Measurements from ENCODE around the gene PRR33.
"Not testable (repeated sequence)": the region's sequence is repeated elsewhere in the genome, so short reads cannot be mapped to it uniquely, and the experiment has no call there.

The PRR33 gene

DNA sequence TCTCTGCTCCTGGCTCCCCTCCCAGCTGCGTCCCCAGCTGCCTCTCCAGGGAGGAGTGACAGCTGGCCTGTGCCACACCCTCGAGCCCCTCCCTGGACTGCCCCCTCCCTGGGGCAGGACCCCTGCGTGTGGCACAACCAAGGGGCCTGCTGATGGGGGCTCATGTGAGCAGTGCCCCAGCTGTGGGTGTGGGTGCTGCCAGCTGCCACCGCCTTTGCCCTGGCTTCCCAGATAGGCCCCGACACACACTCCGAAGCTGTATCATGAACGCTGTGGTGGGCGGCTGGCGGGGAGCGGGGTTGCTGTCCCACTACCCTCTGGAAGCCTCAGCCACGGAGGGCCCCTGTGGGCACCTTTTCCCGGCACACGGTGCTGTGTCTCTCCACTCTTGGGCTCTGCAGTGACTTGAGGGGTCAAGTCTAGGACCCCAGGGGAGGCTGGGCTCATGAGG, 15.8 kb downstream of the PRR33 start:
- DNase-seq (ENCODE audit: low spot score): not testable (repeated sequence)

DNA sequence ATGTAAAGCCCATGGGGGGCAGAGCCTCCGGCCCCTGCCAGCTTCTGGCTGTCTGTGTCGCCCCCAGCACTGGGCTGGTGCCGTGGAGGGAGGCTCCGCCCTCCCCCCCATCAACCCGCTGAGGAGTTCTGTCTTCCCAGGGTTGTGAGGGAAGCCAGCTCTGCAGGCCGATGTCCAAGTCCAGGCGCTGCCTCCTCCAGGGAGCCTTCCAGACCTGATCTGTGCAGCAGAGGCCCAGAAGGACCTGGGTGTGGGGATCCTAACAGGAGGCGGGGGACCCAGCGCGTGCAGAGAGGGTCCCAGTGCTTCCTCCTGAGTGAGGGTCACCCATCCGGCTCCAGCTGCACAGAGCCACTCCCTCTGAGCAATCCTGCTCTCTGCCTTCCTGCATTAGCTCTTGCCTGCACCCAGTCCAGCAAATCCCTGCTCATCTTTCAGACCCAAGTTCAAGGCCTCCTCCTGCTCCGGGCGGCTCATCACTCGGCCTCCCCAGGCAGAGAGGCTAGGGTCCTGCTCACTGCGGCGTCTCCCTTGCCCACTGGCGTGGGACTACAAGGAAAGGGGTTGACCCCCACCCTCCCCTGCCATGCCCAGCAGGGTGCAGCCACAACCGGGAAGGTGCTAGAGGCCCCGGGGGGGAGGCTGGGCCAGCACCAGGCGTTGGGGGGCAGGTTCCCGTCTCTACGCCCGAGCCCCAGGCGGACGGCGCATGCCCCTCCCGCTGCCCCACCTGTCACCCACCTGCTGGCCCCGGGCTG, 16.4 kb downstream of the PRR33 start:
- no peak for DNase-seq (ENCODE audit: low spot score)

DNA sequence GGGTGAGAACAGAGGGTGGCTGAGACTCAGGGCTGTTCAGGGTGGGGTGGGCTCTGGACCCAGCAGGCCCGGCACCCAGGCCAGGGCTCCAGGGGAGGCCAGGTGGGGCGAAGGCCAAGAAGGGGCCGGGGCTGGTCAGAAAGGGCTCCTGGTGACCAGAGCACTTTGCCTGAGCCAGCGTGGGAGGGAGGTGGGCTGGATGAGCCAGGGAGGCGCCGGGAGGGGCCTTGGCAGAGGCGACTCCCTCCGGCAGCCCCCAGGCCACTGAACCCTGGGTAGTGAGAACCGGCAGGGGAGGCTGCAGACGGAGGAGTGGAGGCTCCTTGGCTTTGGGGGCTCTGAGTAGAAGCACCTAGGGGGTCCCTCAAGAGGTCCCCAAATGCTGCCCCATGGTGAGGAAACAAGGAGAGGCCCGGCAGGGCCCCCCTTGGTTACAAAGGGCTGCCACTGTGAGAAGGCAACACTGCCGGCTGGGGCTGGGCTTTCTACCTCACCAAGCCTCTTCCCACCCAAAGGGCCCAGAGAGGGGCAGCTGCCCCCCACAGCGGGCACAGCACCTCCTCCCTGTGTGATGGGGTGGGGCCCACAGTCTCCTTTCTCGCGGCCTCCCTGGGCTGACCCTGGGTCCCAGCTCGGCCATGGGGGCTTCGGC, 17.1 kb downstream of the PRR33 start:
- not testable (repeated sequence) for DNase-seq (ENCODE audit: low spot score)

DNA sequence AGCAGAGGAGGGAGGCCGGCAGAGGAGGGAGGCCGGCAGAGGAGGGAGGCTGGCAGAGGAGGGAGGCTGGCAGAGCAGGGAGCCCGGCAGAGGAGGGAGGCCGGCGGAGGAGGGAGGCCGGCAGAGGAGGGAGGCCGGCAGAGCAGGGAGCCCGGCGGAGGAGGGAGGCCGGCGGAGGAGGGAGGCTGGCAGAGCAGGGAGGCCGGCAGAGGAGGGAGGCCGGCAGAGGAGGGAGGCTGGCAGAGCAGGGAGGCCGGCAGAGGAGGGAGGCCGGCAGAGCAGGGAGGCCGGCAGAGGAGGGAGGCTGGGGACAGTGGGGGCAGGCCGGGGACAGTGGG, 17.9 kb downstream of the PRR33 start:
- DNase-seq (ENCODE audit: low spot score): not testable (repeated sequence)

DNA sequence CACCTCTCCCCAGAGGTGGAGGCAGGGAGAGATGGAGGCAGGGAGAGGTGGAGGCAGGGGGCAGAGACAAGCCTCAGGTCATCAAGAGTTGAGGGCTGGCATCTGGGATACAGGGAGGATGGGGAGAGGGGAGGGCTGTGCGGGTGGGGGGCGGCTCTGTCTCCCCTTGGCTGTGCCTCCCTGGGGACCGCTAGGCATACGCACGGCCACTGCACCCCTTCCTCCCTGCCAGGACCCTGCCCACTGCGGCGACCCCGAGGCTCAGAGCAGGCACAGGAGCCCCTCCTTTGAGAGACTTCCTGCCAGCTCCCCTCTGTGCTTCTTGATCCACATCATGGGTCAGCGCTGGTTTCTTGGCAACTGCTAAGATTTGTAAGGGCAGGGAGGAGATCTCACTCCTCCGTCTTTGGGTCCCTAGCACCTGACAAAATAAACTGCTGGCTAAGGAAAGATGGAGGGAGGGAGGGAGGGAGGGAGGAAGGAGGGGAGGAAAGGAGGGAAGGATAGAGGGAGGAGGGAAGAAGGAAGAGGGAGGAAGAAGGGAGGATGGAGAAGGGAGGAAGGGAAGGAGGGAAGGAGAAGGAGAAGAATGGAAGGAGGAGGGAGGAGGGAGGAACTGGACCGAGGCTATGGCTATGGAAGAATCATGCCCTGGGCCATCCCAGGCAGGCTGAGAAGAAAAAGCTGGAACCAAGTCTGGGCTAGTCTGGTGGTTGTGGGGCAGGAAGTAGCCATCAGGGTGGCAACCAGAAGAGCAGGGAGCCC, 18.5 kb downstream of the PRR33 start:
- no peak for DNase-seq (ENCODE audit: low spot score)

DNA sequence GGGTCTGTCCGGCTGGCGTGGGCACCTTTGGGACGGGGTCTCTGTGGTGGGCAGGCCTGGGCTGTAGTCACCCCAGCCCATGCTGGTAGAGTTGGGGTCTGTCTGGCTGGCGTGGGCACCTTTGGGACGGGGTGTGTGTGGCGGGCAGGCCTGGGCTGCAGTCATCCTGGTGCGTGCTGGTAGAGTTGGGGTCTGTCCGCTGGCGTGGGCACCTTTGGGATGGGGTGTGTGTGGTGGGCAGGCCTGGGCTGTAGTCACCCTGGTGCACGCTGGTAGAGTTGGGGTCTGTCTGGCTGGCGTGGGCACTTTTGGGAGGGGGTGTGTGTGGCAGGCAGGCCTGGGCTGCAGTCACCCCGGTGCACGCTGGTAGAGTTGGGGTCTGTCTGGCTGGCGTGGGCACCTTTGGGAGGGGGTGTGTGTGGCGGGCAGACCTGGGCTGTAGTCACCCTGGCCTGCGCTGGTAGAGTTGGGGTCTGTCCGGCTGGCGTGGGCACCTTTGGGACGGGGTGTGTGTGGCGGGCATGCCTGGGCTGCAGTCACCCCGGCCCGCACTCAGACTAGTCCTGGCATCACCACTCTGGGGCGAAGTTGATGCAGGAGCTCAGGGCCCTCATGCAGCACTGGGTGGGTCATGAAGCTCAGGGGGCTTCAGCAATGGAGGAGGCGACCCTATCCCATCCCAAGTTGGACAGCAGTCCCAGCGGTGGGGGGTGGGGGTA, 19.3 kb downstream of the PRR33 start:
- no peak for DNase-seq (ENCODE audit: low spot score)

DNA sequence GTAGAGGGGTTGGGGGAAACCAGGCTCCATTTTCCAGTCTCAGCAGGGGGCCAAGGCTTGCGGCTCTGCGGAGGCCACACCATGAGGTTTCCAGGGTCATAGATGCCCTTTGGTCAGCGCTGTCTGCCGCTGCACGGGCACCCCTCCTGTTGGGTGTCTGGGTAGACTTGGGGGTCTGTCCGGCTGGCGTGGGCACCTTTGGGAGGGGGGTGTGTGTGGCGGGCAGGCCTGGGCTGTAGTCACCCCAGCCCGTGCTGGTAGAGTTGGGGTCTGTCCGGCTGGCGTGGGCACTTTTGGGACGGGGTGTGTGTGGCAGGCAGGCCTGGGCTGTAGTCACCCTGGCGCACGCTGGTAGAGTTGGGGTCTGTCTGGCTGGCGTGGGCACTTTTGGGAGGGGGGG, 20.2 kb downstream of the PRR33 start:
- DNase-seq (ENCODE audit: low spot score): no peak

DNA sequence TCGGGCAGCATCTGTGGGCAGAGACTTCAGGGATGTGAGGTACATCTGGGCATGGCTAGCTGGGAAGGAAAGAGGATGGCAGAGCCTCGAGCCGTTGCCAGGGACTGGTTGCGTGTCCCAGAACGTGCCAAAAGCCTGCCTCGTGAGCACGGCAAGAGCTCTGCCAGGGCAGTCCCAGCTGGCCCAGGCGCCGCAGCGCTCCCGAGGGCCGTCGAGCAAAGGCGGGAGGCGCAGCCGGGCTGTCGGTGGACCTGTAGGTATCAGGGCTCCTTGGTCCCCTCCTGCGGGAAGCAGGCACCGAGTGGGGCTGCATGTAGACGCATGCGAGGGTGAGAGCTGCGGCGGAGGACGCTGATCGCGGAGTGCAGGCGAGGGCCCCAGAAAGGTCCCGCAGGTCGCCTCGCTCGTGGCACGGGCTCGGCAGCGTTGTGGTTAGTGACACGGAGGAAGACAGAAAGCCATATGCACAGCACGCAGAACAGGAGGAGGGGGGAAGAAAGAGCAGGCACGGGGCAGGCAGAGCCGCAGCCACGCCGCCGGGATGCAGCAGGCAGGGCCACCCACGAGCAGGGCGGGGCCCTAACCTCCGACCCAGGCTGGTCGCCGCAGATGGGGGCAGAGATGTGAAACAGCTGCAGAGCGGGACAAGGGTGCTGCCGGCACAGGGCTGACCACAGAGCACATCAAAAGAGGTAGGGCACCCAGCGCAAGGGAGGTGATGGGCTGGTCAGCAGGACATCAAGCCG, 20.8 kb downstream of the PRR33 start:
- peak; percentile 46 for DNase-seq (ENCODE audit: low spot score)

DNA sequence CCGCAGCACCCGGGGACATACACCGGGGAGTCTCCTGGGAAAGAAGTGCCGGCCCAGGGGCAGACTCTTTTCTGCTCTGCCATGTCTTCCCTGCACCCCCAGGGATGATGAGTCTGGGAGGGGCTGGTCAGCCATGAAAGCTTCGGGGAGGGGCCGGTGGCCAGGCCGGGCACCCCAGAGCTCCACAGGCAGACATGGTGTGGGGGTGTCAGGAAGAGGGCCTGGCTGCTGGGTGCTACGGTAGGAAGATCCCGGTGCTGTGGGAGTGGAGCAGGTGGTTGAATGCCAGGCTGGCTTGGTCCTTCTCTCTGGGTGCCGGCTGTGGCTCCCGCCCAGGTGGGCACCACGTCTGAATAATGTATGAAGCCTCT, 21.4 kb downstream of the PRR33 start:
- DNase-seq (ENCODE audit: low spot score): no peak

DNA sequence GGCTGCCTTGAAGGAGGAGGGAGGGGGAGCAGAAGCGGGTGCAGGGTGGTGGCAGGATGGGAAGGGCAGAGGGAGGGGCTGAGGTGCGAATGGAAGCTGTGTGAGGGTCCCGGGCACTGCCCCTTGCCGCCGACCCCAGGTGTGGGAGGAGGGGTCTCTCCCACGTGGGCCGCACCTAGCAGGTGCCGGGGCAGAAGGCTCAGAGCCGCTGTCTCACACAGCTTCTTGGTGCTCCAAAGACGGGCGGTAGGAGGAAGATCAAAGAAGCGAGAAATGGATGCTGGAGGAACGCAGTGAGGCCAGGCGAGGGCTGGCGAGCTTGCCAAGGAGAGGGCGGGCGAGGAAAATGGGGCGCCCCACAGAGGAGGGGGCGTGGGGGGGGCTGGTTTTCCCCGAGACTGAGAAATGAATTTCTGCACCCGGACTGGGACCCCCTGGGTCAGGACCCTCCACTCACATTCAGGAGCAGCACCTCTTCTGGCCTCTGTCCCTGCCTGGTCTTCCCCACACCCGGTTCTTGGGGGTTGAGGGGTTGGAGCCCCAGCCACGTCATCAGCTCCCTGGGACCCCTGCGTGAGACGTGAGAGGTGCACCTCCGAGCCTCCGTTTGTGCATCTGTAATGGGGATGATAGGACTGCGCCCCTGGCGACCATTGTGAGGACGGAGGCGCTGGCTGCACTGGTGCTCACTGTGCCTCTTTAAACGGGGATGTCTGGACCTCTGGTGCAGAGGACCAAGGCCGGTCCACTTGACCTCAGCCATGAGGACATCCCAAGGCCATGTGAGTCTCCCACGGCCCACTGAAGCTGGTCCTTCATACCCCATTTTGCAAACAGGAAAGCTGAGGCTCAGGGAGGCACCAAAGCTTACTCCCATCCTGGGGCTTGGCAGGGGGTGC, 22.0 kb downstream of the PRR33 start:
- peak; percentile 41 for DNase-seq (ENCODE audit: low spot score)

DNA sequence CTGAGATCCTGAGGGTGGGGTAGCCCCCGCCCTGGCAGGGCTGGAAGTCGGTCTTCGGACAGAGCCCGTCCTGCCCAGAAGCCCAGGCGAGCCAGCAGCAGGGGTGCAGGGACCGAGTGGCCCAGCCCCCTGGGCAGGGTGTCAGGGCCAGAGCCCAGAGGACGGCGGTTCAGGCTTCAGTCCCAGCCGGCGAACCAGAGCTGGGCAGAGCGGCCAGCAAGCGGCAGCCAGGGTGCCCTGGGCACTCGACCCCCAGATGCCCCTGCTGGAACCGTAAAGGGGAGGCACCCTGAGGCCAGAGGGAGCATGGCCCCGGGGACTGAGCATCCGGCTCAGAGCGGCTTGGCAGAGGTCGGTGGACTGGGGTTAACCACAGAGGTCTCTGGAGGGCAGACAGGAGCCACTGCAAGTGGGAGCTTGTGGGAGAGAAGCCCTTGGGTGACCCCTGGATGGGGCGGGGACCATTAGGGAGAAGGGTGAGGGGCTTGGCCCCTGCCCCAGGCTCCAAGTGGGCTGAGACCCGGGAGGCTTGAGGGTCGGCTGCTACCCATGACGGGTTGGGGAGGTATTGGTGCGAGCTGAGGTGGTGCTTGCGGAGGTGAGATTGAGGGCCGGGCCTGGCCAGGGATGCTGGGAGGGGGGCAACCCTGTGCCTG, 22.9 kb downstream of the PRR33 start:
- no peak for DNase-seq (ENCODE audit: low spot score)

DNA sequence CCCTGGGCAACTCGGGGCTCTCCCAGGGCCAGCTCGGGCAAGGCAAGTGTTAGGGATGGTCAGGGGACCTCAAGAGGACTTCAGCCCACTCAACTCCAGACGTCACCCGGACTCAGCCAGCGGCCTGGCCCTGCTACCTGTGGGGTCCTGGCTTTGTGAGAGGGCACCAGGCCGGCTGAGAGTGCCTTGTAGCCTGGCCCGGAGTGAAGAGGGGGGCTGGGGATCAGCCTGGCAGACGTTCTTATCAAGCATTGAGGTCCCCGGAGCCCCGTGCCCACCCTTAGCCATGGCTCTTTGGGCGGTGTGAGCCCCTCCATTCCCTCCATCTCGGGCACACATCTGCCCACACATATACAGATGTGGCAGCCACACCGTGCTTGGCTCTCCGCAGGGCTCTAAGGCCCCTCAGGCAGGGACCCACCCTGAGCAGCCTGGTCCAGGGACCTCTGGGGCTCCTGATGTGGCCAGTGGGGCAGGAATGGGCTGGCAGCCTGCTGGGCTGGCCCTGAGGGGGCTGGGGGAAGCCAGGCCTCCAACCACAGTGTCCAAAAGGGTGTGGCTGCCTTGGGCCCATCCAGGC, 23.5 kb downstream of the PRR33 start:
- no peak for DNase-seq (ENCODE audit: low spot score)

DNA sequence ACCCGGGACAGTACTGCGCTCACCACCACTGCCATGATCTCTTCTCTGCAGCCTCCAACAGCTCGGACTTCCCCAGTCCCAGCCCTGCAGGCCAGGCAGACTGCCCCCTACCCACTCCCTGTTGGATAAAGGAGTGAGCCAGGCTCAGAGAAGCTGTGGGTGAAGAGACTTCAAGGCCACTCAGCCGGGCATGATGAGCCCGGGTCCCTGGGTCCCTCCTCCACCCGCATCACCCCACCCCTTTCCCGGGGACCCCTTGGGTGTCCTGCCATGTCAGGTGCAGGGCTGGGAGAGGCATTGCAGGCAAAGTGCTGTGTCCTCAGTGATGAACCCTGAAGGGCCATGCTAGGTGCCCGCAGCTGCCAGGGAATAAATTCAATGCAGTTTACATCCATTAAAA, 24.3 kb downstream of the PRR33 start:
- DNase-seq (ENCODE audit: low spot score): no peak

DNA sequence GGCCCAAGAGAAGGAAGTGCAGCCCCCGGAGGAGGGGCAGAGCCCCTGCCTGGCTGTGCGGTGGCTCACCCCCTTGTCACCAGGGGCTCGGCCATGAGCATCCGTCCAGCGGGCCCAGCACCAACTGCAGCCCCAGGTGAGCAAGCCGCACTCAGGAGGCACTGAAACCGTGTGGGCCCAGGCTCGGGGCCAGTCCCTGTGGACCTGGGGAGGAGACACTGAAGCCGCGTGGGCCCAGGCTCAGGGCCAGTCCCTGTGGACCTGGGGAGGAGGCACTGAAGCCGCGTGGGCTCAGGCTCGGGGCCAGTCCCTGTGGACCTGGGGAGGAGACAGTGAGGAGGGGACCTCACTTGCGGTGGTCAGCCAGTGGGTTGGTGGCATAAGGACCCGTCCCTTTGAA, 24.9 kb downstream of the PRR33 start:
- DNase-seq (ENCODE audit: low spot score): no peak

DNA sequence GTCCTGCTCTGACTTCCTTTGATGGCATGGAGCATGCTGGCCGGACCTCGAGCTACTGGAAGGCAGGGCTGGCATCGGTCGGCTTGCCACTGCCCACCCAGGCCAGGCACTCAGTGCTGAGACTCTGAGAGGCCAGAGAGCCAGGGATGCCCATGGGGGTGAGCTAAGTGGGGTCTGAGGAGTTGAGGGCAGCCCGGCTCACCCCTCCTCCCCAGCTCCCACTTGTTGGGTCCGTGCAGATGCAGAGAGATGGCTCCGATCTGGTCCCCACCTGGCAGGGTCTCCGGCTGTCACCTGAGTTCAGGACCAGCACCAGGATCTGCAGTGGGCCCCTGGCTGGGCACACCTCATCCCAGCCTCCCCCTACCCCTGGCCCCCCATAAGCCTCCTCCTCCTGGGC, 25.5 kb downstream of the PRR33 start:
- DNase-seq (ENCODE audit: low spot score): no peak

DNA sequence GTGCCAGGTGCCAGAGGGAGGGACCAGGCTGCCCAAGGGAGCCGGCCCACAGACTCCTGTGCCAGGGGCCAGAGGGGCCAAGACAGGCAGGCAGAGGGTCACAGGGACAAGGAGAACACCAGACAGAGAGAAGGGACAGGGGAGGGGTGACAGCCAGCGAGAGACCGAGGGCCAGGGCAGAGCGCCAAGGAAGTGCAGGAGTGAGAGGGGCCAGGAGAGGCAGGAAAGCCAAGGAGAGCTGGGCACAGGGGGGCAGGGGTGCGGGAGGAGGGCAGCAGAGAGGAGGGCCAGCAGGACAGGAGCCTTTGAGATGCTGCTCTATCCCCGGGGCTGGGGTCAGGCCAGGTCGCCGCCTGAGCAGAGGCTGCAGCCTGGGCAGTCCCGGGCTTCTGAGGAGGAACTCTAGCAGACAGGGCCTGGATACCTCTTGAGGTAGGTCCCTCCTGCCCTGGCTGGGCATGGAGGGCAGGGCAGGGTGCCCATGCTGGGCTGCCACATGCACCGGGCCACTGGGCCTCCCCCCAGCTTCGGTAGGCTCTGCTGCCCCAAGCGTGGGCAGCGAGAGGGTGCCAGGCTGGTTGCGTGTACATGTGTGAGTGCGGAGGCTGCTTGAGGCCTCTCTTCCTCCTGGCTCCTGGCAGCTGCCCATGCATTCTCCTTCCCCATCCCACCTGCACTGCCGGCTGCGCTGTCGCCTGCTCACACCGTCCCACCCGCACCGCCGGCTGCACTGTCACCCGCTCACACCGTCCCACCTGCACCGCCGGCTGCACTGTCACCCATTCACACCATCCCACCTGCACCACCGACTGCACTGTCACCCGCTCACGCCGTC, 26.6 kb downstream of the PRR33 start:
- no peak for DNase-seq (ENCODE audit: low spot score)

DNA sequence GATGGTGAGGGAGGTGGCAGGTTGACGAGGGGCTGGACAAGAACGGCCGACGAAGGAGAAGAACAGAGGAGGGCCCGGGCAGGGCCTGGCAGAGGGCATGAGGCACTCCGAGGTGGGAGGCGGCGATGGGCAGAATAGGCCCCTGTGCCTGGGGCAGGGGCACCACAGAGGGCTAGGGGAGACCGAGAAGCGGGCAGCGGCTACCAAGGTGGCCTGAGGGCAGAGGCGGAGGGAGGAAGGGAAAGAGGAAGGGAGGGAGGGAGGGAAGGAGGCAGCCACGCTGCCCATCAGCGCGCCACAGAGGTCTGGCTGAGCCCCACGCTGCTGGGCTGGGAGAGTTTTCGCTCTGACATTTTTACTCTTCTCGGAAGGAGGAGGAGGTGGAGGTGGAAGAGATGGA, 27.5 kb downstream of the PRR33 start:
- peak; percentile 29 for DNase-seq (ENCODE audit: low spot score)

DNA sequence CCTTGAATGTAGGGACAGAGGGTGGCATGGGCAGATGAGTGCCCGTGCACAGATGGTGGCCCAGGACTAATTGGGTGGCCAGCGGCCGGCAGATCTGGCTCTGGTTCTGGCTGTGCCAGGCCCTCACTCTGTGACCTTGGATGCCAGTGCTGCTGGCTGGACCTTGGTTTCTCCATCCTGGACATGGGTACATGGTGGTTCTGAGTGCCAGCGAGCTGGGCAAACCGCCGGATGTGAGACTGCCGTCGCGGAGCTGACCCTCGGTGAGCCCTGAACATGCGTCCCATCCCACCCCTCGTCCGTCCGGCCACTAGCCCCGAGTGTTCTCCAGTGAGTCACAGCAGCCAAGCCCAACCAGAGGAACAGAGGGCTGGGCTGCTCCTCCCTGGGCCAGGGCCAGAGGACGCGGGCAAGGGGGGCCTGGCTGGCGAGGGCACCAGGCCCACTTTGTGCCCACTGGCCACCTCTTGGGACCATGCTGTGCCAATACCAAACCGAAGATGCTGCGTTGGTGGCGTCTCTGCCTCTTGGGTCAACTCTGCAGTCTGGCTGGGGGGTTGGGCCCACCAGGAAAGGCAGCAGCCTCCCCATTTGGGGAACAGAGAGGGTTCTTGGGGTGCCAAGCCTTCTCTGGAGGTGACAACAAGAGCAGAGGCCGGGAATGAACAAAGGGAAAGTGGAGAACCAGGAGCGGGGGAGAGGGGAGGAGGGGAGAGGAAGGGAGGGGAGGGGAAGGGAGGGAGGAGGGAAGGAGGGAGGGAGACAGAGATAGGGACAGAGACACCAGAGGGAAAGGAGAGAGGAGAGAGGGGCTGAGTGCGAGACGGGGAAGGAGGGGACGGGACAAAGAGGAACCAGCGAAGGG, 28.1 kb downstream of the PRR33 start:
- peak; percentile 97 for DNase-seq (ENCODE audit: low spot score)

All from AG08395 (cell line).